CD4-positive, alpha-beta T cell treated with Interleukin-4 for 4 hours (primary cell): ENCODE data around the gene FIS1.
A peak's percentile ranks its signal among the peaks of the same experiment; 100 is the strongest.

Experiments used
- DNase-seq: peaks from one replicate; pipeline ENCODE4 v3.0.0-alpha.2; 2020

Gene FIS1

GRCh38 chr7:101232141-101232850, 12.6 kb downstream of the FIS1 start:
- no peak for DNase-seq

DNA sequence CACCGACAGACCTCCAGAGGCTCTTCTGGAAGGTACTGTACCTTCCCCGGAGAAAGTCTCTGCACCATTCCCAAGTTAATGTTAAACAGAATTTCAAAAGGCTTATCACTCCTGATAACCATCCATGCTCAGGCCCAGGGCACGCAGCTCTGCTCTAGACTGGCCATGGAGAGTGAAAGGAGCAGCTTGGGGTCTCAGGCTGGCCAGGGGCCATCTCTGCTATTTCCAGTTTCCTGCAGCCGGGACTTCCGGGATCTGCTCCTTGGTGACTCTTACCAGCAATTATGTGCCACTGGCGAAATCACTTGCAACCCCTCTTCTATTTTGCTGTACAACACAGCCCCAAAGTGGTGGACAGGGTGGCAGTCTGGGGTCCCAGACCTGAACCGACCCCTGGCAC, 13.2 kb downstream of the FIS1 start:
- DNase-seq: no peak

- DNase-seq: no peak
These were observed 18.2 kb downstream of the FIS1 start for GRCh38 chr7:101226721-101227120.

- no peak for DNase-seq
These were observed 19.2 kb downstream of the FIS1 start for GRCh38 chr7:101225650-101226049.

DNA sequence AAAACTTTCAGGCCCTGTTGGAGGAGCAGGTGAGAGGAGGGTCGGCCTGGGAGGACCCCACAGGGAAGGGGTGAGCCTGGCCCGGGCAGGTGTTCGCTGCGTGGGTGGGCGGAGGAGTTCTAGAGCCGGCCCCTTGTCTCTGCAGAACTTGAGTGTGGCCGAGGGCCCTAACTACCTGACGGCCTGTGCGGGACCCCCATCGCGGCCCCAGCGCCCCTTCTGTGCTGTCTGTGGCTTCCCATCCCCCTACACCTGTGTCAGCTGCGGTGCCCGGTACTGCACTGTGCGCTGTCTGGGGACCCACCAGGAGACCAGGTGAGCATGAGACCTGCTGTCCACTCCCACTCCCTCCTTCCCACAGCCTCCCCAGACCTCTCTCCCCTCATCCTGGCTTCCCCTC, 21.4 kb downstream of the FIS1 start:
- DNase-seq: no peak

- DNase-seq: no peak
These were observed 22.5 kb downstream of the FIS1 start for GRCh38 chr7:101222275-101222830.

- no peak for DNase-seq
These were observed 24.6 kb downstream of the FIS1 start for GRCh38 chr7:101220295-101220694.

DNA sequence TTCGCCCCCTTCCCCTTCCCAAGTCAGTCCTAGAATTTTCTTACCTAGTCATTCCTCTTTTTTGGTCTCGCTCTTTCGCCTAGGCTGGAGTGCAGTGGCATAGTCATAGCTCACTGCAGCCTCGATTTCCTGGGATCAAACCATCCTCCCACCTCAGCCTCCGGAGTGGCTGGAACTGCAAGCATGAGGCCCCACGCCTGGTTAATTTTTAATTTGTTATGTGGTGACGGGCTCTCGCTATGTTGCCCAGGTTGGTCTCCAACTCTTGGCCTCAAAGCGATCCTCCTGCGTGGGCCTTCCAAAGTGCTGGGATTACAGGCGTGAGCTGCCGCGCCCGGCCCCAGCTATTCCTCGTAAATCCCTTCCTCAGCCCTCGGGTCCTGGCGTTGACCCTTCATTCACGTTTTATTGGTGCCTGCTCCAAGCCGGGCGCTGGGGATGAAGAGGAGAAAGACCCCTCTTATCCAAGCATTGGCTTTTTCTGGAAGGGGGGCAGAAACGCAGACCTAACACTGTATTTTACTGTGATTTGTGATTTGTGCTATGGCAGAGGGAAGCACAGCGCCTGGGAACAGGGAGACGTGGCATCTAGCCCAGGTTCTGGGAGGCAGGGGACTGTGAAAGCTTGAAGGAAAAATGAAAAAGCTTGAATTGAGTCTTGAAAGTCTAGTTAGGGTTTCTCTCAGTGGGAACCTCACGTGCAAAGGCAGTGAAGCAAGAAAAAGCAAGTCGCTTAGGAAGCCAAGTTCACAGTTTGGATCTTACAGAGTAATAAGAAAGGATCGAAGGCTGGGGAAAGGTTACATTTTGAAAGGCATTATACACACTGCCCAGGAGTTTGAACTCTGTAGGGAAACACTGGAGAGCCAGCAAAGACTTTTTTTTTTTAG, 26.4 kb downstream of the FIS1 start:
- DNase-seq: no peak

DNA sequence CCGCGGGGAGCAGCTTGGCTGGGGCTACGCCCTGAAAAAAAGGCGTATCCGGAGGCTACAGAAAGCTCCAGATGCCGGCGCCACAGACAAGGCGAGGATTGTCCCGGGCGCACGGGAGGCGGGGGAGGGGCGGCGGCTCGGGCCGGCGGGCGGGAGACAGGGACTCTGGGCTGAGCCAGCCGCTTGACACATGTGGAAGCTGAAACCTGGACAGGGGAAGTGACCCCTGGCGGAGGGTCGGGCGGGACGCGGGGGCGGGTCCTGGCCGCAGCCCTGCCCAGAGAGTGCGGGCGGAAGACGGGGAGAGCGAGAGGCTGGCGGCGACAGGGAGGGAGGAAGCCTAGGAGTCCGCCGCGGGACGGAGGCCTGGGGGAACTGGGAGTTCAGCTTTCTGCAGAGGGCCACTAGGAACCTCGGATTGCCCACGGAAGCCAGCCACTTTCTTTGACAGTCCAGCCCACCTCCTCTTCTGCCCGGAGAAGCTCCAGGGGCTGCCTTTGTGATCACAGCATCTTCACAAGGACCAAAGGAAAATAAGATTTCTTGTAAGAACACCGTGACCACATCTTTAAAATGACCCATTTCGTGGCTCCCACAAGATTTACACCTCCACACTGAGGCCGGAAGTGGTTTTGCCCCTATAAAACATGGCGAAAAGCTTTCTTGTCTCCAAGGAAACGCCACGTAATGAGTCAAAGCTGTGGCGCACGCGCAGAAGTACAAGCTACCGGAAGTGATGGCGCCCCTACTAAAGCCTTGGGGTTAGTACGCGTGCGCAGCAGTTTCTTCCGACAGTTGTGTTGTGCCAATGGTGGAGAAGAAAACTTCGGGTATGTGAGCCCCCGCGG, 27.3 kb downstream of the FIS1 start, which contains the start of the genes PLOD3 and ZNHIT1:
Gene PLOD3 (minus strand): TSS at position 194 of the 848 bp plus-strand sequence. CDS start 307 bp downstream, outside the sequence.
Gene ZNHIT1 (plus strand): TSS at position 778 of the 848 bp plus-strand sequence. CDS start 31 bp downstream, at position 809.
- peak; percentile 97 for DNase-seq

- DNase-seq: no peak
These were observed 28.0 kb downstream of the FIS1 start for GRCh38 chr7:101216860-101217387.

GRCh38 chr7:101216001-101216859, 28.7 kb downstream of the FIS1 start:
- no peak for DNase-seq

DNA sequence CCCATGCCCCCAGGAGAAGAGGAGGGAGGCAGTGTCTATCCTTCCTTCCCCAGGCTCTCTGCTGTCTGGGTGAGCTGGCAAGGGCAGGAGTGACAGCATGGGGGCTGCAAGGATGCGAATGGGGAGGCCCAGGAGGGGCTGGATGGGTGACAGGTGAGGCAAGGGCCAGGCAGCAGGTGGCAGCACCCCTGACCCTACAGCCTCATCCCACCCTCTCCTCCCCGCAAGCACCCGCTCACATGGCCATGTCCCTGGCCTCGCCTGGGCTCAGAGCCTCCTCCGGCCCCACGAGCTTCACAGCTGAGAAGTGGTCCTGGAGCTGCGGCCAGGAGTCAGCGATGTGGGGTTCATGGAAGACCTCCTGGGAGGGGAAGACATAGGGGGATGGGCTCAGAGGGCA, 32.9 kb downstream of the FIS1 start:
- no peak for DNase-seq

- no peak for DNase-seq
These were observed 33.4 kb downstream of the FIS1 start for GRCh38 chr7:101211501-101211900.

DNA sequence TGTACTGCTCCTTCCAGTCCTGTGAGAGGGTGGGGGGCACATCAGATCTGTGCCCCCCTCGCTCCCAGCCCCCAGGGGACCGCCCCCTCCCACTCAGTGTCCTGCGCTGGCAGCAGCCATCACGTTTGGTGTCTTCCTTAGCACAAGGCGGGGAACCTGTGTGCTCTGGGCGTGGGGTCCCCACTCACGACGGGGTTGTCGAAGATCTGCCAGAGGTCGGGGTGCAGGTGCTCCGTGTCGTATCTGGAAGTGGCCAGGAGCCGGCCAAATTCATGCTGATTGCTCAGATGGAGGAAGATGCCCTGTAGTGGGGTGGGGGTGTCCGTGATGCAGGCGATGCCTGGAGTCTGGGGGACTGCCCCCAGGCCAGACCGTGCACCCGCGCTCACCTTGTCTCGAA, 34.7 kb downstream of the FIS1 start:
- DNase-seq: no peak

DNA sequence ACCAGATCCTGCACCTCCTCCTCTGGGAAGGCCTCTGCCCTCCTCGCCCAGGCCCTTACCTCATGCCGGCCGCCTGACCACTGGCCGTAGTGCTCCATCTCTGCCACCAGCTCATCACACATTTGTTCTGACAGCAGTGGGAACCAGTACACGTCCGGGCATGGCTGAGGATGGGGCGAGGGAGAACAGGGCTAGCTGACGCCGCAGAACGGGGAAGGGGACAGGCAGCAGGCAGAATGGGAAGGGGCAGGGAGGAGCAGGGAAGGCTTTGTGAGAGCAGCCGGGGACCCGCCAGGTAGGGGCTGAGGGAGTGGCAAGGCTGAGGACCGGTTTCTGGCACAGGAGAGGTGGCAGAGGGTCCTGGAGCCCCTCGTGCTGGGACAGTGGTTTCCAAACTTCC, 36.1 kb downstream of the FIS1 start:
- no peak for DNase-seq

- no peak for DNase-seq
These were observed 37.4 kb downstream of the FIS1 start for GRCh38 chr7:101207459-101207858.

- DNase-seq: no peak
These were observed 38.2 kb downstream of the FIS1 start for GRCh38 chr7:101206665-101207042.

DNA sequence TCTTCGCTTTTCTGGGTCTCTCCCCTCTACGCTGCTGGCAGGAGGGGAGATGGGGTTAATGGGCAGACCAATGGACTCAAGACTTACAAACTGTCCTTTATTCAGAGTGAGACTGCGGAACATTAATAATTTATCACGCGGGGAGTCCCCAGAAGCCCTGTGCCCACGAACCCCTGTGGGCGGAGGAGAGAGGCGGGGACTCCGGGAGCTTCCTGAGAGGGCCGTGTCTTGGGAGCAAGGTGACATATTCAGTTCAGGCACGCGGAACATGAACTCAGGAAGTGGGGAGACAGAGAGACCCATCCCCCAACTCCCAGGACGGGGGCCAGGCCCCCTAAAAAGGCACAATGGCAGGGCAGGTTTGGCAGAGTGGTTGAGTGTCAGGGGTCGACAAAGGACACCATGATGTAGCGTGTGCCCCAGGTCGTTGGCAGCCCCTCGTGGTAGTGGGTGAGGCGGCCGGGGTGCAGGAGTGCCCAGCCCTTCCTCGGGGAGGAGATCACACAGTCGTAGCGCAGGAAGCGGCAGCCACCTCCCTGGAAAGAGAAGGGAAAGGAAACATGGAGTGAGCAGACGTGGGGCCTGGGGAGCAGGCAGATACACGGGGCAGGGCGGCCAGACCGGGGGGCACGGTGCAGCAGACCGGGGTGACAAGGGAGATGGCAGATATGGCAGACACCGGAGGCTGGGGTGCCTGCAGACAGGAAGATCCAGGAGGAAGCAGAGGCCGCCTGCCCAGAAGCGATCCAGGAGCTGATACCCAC, 38.8 kb downstream of the FIS1 start:
- DNase-seq: no peak

DNA sequence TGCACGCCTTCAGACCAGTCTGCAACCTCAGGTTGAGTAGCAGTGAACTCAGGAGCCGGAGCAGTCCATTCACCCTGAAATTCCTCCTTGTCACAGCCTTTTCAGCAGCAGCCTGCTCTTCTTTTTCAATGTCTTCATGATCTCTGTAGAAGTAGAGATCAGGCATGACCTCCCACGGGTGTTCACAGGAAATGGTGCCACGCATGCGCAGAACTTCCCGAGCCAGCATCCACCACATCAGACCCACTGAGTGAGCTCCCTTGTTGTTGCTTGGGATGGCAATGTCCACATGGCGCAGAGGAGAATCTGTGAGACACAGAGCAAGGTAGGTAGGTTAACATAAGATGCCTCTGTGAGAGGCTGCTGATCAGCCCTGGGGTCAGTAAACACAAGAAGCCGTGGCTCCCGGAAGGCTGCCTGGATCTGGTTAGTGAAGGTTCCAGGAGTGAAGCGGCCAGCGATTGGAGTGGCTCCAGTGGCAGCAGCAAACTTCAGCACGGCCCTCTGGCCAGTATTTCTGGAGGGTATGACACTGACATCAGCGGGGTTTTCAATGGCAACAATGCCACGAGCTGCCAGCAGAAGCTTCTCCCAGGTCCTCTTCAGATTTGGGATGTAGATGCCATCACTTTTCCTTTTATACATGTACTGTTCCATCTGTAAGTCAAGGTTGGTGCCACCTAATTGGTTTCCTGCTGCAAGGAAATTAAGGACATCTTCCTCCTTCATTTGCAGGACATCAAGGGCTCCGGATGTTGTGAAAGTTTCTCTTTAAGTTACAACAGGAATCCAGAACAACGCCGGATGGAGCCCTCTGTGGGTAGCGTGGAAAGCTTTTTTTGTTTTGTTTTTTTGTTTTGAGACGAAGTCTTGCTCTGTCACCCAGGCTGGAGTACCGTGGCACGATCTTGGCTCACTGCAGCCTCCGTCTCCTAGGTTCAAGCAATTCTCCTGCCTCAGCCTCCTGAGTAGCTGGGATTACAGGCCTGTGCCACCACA, 40.8 kb downstream of the FIS1 start:
- DNase-seq: peak; percentile 43

DNA sequence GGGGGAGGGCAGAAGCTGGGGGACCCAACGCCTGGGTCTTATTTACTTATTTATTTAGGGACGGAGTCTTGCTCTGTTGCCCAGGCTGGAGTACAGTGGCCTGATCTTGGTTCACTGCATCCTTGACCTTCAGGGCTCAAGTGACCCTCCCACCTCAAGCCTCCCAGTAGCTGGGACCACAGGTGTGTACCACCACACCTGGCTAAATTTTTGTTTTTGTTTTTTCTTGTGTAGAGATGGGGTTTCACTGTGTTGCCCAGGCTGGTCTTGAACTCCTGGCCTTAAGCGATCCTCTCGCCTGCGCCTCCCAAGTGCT, 42.3 kb downstream of the FIS1 start:
- no peak for DNase-seq
